Thyroid gland (tissue), 4 donors: ENCODE measurements around the gene GCNT2.

ENCODE experiments used
- CTCF ChIP-seq, 6 experiments: fragments of 200-600 bp in 3 of 6; fragments of 450-650 bp in 3 of 6; sonication (generic) in 3 of 6; IDR thresholded peaks; one replicate each; pipeline ENCODE4 v1.5.1; 2016 to 2019; ENCODE audit warnings: antibody characterized with exemption in 6 of 6, mild to moderate bottlenecking in 2 of 6, inconsistent platforms in 1 of 6, moderate library complexity in 1 of 6
- POLR2A ChIP-seq, 2 donors: fragments of 450-650 bp; IDR thresholded peaks; one replicate each; pipeline ENCODE4 v1.6.1; 2017; ENCODE audit warnings: antibody characterized with exemption in 2 of 2, mild to moderate bottlenecking in 2 of 2, moderate library complexity in 1 of 2

GRCh38 chr6:10576226-10576625 is 55.1 kb downstream of the GCNT2 start:
- TF ChIP-seq CTCF (IDR thresholded peaks at IDR 0.05) (no peak), POLR2A (IDR thresholded peaks at IDR 0.05) (no peak)
